Right lobe of liver (tissue), 4 donors: ENCODE results near the gene ZW10.

Experiments used
- POLR2A ChIP-seq: fragments of 450-650 bp; IDR thresholded peaks from one replicate; pipeline ENCODE4 v1.6.1; 2017; ENCODE audit warnings: antibody characterized with exemption, mild to moderate bottlenecking
- TF ChIP-seq, protein P1 (sequence below), 4 donors: fragments of 200-600 bp in 3 of 4; fragments of 450-650 bp in 1 of 4; IDR thresholded peaks; one replicate each; pipeline versions ENCODE4 v1.5.1 to v1.8.0; 2016 to 2022; ENCODE audit warnings: antibody characterized with exemption in 4 of 4, mild to moderate bottlenecking in 2 of 4
- donor health status: DM: no; HTN: no; CAD: no.
- donor health status: DM: no; HTN: no; CAD: no.
- donor health status: DM: no; HTN: yes; CAD: no.

GRCh38 chr11:113689768-113690618 is 83.5 kb downstream of the ZW10 start:
- TF ChIP-seq, protein P1, sequence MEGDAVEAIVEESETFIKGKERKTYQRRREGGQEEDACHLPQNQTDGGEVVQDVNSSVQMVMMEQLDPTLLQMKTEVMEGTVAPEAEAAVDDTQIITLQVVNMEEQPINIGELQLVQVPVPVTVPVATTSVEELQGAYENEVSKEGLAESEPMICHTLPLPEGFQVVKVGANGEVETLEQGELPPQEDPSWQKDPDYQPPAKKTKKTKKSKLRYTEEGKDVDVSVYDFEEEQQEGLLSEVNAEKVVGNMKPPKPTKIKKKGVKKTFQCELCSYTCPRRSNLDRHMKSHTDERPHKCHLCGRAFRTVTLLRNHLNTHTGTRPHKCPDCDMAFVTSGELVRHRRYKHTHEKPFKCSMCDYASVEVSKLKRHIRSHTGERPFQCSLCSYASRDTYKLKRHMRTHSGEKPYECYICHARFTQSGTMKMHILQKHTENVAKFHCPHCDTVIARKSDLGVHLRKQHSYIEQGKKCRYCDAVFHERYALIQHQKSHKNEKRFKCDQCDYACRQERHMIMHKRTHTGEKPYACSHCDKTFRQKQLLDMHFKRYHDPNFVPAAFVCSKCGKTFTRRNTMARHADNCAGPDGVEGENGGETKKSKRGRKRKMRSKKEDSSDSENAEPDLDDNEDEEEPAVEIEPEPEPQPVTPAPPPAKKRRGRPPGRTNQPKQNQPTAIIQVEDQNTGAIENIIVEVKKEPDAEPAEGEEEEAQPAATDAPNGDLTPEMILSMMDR (IDR thresholded peaks at IDR 0.05), result no peak
- no peak for TF ChIP-seq POLR2A
